HEK293T (cell line): ENCODE data around the gene BCOR.

ENCODE experiments used
- BHLHE40 ChIP-seq: fragments of 450-650 bp; IDR thresholded peaks from 2 replicates; pipeline ENCODE4 v1.6.1; 2016; ENCODE audit warnings: mild to moderate bottlenecking, moderate library complexity, borderline replicate concordance
- FOXM1 ChIP-seq: fragments of 450-650 bp; IDR thresholded peaks from 2 replicates; pipeline ENCODE4 v1.6.1; 2017; ENCODE audit warnings: mild to moderate bottlenecking, borderline replicate concordance
- L3MBTL2 ChIP-seq: fragments of 450-650 bp; conservative IDR thresholded peaks from 2 replicates; pipeline ENCODE4 v1.6.1; 2016; ENCODE audit warnings: mild to moderate bottlenecking
- SP1 ChIP-seq: fragments of 450-650 bp; IDR thresholded peaks from 2 replicates; pipeline ENCODE4 v1.6.1; 2017
- SUZ12 ChIP-seq: fragments of 450-650 bp; IDR thresholded peaks from 2 replicates; pipeline ENCODE4 v1.6.1; 2016; ENCODE audit warnings: mild to moderate bottlenecking
- TARDBP ChIP-seq: fragments of 450-650 bp; IDR thresholded peaks from 2 replicates; pipeline ENCODE4 v1.6.1; 2016
- TF ChIP-seq, protein P1 (sequence below): fragments of 450-650 bp; IDR thresholded peaks from 2 replicates; pipeline ENCODE4 v1.6.1; 2016

DNA sequence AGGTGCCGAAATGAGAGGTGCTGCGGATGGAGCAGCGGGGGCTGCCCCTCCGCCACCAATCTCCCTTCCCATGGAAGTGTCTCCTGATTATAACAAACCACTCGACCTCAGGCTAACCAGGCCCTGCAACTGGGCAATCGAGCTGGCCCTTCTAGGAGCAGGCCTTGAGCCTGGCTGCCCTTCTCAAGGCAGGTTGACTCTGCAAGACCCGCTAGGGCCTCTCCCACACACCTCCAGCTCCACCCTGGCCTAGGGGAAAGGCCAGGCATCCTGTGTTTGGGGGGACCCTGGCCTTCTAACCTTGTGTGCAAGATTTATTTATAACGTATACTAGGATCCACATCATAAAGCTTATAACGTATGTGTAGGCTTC, 3.7 kb upstream of the BCOR start:
- TF ChIP-seq SP1: no peak
- no peak for TF ChIP-seq TARDBP
- no peak for TF ChIP-seq FOXM1
- no peak for TF ChIP-seq L3MBTL2
- TF ChIP-seq SUZ12: no peak
- TF ChIP-seq, protein P1, sequence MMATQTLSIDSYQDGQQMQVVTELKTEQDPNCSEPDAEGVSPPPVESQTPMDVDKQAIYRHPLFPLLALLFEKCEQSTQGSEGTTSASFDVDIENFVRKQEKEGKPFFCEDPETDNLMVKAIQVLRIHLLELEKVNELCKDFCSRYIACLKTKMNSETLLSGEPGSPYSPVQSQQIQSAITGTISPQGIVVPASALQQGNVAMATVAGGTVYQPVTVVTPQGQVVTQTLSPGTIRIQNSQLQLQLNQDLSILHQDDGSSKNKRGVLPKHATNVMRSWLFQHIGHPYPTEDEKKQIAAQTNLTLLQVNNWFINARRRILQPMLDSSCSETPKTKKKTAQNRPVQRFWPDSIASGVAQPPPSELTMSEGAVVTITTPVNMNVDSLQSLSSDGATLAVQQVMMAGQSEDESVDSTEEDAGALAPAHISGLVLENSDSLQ: no peak
- no peak for TF ChIP-seq BHLHE40
